Activated CD4-positive, CD25-positive, alpha-beta regulatory T cell treated with anti-CD3 and anti-CD28 coated beads, Interleukin-2, amount 50 U/mL, for 24 hours (primary cell): ENCODE data around the gene RORC.

Experiments used
- ATAC-seq, 2 donors: fragments of 150-1000 bp; cut with Tn5 transposase; one replicate each; pipeline ENCODE4 v1.10.0; 2021; ENCODE audit warnings: mild to moderate bottlenecking in 1 of 2, moderate library complexity in 1 of 2

Gene RORC

GRCh38 chr1:151847867-151848596, 16.4 kb upstream of the RORC start:
- no peak for ATAC-seq

DNA sequence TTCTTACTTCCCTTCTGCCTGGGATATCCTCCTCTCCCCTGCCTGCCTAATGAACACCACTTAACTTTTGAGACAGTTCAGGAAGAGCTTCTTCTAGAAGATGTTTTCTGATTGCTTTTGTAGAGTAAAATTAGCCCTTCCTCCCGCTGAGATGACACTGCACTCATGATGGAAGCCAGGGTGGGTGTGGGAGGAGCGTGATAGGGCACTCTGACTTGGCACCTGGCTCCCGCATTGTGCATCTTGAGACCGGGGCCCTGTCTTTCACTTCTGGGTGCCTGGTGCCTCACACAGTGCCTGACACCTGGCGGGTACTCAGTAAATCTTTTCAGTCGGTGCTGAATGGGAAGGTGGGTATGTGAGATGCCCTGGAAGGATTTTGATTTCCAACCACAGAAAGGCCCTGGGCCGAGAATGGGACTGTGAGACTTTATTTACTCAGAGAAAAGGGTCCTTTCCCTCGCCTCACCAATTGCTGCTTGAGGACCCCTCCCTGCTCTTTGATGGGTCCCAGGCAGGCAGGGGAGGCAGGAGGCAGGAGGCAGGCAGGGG, 15.2 kb upstream of the RORC start:
- peak; percentile 23 to 28 for ATAC-seq

DNA sequence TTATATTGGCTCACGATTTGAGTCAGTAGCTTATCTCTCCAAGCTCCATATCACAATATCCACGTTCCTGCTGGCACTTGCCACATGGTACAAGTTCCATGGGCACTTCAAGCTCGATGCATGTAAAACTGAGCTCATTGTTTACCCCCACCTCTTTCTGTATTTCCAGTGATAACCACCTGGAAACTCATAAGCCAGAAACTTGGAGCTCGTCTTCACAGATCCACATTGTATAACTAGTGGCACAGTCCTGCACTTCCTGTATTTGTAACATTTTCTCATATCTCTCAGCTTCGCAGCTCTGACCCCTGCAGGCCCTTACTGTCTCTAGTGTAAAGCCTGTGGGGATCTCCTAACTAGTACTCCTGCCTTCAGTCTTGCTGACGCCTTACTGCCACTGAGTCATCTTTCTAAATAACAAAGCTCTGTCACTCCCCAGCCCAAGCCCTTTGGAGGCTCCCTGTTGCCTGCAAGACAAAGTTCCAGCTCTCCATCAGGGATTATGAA, 14.5 kb upstream of the RORC start:
- peak; percentile 59 to 75 for ATAC-seq

- no peak for ATAC-seq
Observed at GRCh38 chr1:151843398-151843797, 11.8 kb upstream of the RORC start.

DNA sequence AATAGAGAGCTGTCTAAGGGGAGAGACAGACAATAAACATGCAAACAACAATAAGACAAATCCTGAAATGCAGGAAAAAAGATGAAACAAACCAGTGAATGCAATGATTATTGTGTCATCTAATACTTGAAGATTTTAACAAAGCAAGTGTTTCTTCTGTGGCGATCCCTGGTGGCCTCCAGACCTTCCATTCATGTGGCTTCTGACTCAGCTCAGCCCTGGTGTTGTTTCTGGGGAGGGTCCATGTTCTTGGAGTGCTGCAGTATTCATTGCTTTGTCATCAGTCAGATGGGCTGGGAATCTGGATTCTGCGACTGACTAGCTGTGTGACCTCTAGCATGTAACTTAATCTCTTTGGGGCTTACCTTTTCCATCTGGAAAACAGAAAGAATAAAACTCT, 9.5 kb upstream of the RORC start:
- ATAC-seq, result no peak

DNA sequence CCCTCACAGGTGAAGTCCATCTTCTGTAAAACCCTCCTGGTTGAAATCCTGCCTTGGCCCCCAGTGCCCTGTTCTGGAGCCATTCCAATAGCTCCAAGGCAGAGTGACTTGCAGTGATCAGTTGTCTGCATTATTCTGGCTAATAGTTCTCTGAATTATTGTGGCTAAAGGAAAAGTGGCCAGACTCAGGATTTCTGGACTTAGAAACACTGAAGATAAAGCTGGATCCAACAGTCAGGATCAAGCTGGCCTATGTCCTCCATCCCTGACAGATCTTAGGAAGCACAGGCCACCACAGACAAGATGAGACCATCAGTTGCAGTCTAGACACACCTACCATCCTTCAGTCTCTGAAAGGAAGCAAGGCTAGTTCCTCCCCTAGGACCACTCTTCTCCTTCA, 8.8 kb upstream of the RORC start:
- ATAC-seq, result no peak

- ATAC-seq, result peak; percentile 74 to 77
Observed at GRCh38 chr1:151839457-151840403, 8.1 kb upstream of the RORC start, which contains the start of gene C2CD4D. Gene C2CD4D (minus strand): TSS chr1:151839820. CDS start chr1:151838989, 831 bp downstream.

GRCh38 chr1:151839082-151839412, 7.4 kb upstream of the RORC start:
- no peak for ATAC-seq

- peak; percentile 18 to 22 for ATAC-seq
Observed at GRCh38 chr1:151838222-151839081, 6.8 kb upstream of the RORC start.

- no peak for ATAC-seq
Observed at GRCh38 chr1:151837884-151838221, 6.3 kb upstream of the RORC start.

GRCh38 chr1:151837197-151837596, 5.6 kb upstream of the RORC start:
- peak; percentile 45 for ATAC-seq

- ATAC-seq, result no peak
Observed at GRCh38 chr1:151835596-151835995, 4.0 kb upstream of the RORC start.

GRCh38 chr1:151834239-151834638, 2.6 kb upstream of the RORC start:
- no peak for ATAC-seq

GRCh38 chr1:151833172-151833900, 1.7 kb upstream of the RORC start:
- ATAC-seq, result no peak

GRCh38 chr1:151832318-151832980, 847 bp upstream of the RORC start:
- ATAC-seq, result no peak

- ATAC-seq, result no peak
Observed at GRCh38 chr1:151831256-151831591, 378 bp downstream of the RORC start.

- ATAC-seq, result no peak
Observed at GRCh38 chr1:151830055-151830454, 1.5 kb downstream of the RORC start.

DNA sequence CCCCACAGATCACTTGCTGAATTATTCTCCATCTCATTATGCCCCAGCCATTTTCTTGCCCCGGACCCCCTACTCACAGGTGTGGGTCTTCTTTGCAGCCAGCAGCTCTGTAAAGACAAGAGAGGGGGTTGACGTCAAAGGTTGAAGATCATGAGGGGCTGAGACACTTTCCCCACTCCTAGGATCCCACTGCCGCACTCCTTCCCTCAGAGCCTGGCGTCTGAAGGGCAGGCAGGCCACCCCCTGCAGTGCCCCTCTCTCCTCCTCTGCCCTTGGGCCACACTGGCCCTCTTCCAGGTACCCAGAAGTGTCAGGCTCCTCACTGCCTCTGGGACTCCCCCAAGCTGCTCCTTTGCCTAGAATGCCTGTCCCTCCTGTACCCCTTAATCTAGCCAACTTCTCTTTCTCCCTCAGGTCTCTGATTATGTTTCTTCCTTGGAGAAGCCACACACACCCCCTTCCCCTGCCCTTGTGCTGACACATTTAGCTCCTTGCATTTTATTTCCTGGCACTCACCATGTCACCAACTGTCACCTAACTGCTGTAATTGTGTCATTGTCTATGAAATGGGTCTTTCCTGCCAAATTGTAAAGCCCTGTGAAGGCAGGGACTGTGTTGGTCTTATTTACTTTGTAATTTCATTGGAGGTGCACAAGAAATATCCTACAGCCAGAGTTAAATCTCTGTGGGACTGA, 2.1 kb downstream of the RORC start:
- ATAC-seq, result no peak

- no peak for ATAC-seq
Observed at GRCh38 chr1:151828921-151829320, 2.7 kb downstream of the RORC start.

DNA sequence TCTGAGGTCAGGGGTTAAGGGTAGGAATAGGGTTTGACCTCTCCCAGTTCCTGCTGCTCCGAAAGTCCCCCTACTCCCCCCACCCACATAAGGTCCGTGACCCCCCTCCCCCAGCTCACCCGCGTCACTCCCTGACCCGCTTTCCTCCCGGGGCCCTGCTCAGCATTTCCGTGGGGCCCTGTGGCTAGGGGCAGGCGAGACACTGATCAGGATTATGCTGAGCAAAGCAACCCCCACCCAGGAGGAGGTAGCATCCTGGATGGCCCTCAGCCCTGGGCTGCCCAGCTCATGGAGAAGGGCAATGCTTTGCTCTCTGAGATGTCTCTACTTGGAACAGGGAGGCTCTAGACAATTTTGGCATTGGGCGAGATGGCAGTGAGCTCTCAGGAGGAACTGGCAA, 3.7 kb downstream of the RORC start:
- no peak for ATAC-seq
